Neural progenitor cell (in vitro differentiated cells): ENCODE data around the gene CRTC1. TPM values are rescaled to one million over a fixed set of nuclear protein-coding genes. Genes with fewer than 3 reads are reported as not detected.
A peak's percentile ranks its signal among the peaks of the same experiment; 100 is the strongest.

Experiments
- DNase-seq: peaks from one replicate; pipeline ENCODE4 v3.0.0-alpha.2; 2016; ENCODE audit warnings: low spot score
- H2AFZ ChIP-seq: fragments of 200-600 bp; sonication (generic); replicated peaks from 2 replicates; pipeline ENCODE4 v1.6.1; 2016; ENCODE audit warnings: antibody characterized with exemption
- H3F3A ChIP-seq: fragments of 200-600 bp; sonication (generic); 2 replicates; pipeline ENCODE4 v1.6.1; 2016; ENCODE audit warnings: antibody characterized with exemption, low read depth
- H3K27ac ChIP-seq: fragments of 200-600 bp; sonication (generic); 2 replicates; pipeline ENCODE4 v1.5.1; 2016; ENCODE audit warnings: mild to moderate bottlenecking
- H3K27me3 ChIP-seq: fragments of 200-600 bp; sonication (generic); 2 replicates; pipeline ENCODE4 v1.6.1; 2016; ENCODE audit warnings: mild to moderate bottlenecking, moderate library complexity
- H3K36me3 ChIP-seq: fragments of 200-600 bp; sonication (generic); 2 replicates; pipeline ENCODE4 v1.5.1; 2016
- H3K4me1 ChIP-seq: fragments of 200-600 bp; sonication (generic); 2 replicates; pipeline ENCODE4 v1.6.1; 2016; ENCODE audit warnings: mixed run types
- H3K4me2 ChIP-seq: fragments of 200-600 bp; sonication (generic); 2 replicates; pipeline ENCODE4 v1.6.1; 2016
- H3K4me3 ChIP-seq: fragments of 200-600 bp; sonication (generic); 2 replicates; pipeline ENCODE4 v1.5.1; 2016
- H3K79me2 ChIP-seq: fragments of 200-600 bp; sonication (generic); 2 replicates; pipeline ENCODE4 v1.6.1; 2016; ENCODE audit warnings: low read depth
- H3K9ac ChIP-seq: fragments of 200-600 bp; sonication (generic); 2 replicates; pipeline ENCODE4 v1.6.1; 2016
- H3K9me3 ChIP-seq: fragments of 200-600 bp; sonication (generic); 2 replicates; pipeline ENCODE4 v1.5.1; 2016; ENCODE audit warnings: low read depth
- H4K20me1 ChIP-seq: fragments of 200-600 bp; sonication (generic); 2 replicates; pipeline ENCODE4 v1.6.1; 2016; ENCODE audit warnings: low read depth
- H3K27ac Mint-ChIP-seq: 3 replicates; pipeline ENCODE4 v1.8.0; 2021; ENCODE audit warnings: mixed read lengths
- H3K27me3 Mint-ChIP-seq: 2 replicates; pipeline ENCODE4 v1.8.0; 2022; ENCODE audit warnings: low read depth, mild to moderate bottlenecking, inconsistent platforms, moderate library complexity, mixed read lengths; ENCODE audit not compliant: insufficient read depth
- H3K36me3 Mint-ChIP-seq: 3 replicates; pipeline ENCODE4 v1.8.0; 2021; ENCODE audit warnings: mixed read lengths
- H3K4me1 Mint-ChIP-seq: 3 replicates; pipeline ENCODE4 v1.8.0; 2021; ENCODE audit warnings: mixed read lengths
- H3K4me3 Mint-ChIP-seq: 3 replicates; pipeline ENCODE4 v1.8.0; 2021; ENCODE audit warnings: mild to moderate bottlenecking, moderate library complexity, mixed read lengths
- H3K9me3 Mint-ChIP-seq: 3 replicates; pipeline ENCODE4 v1.8.0; 2020; ENCODE audit warnings: mixed read lengths
- CTCF ChIP-seq: fragments of 200-600 bp; sonication (generic); IDR thresholded peaks from 2 replicates; pipeline ENCODE4 v1.5.1; 2017; ENCODE audit warnings: antibody characterized with exemption, mild to moderate bottlenecking
- EZH2 ChIP-seq: fragments of 200-600 bp; sonication (generic); IDR thresholded peaks from 2 replicates; pipeline ENCODE4 v1.6.1; 2017; ENCODE audit warnings: antibody characterized with exemption, mild to moderate bottlenecking, moderate library complexity
- EZH2phosphoT487 ChIP-seq: fragments of 200-600 bp; sonication (generic); IDR thresholded peaks from 2 replicates; pipeline ENCODE4 v1.6.1; 2017; ENCODE audit warnings: antibody characterized with exemption
- total RNA-seq: library from RNA; depleted of rRNA; stranded (reverse); fragments of >200 nt; gene quantifications from 2 replicates; pipeline ENCODE4 v1.2.3, GENCODE V29; 2015; ENCODE audit warnings: low replicate concordance

Gene CRTC1
- total RNA-seq, 1 donor from 2014 or later: 2.4 TPM

- peak overlapping the region; percentile 67 for H3K4me3 Mint-ChIP-seq
- Histone ChIP-seq H3K9ac (no peak overlapping the region), H3K4me3 (no peak overlapping the region), H4K20me1 (peaks cover 74% of the 10 kb centered on the region), H2AFZ (no peak overlapping the region), H3F3A (no peaks in the 10 kb centered on the region), H3K79me2 (no peaks in the 10 kb centered on the region), H3K9me3 (no peaks in the 10 kb centered on the region), H3K27me3 (no peaks in the 10 kb centered on the region), H3K4me1 (peaks cover 12% of the 10 kb centered on the region), H3K4me2 (peak overlapping the region; percentile 18), H3K27ac (no peak overlapping the region), H3K36me3 (no peaks in the 10 kb centered on the region)
- peaks cover 58% of the 10 kb centered on the region for H3K4me1 Mint-ChIP-seq
- peak overlapping the region; percentile 90 for H3K27ac Mint-ChIP-seq
- peaks cover 5% of the 10 kb centered on the region for H3K36me3 Mint-ChIP-seq
- DNase-seq: peak; percentile 46
- TF ChIP-seq EZH2 (no peak), EZH2phosphoT487 (no peak), CTCF (no peak)
- peaks cover 9% of the 10 kb centered on the region for H3K27me3 Mint-ChIP-seq
- no peaks in the 10 kb centered on the region for H3K9me3 Mint-ChIP-seq
These were observed 34.0 kb upstream of the CRTC1 start for GRCh38 chr19:18649371-18650020.

- Histone ChIP-seq H2AFZ (no peak overlapping the region), H3K36me3 (no peaks in the 10 kb centered on the region), H3K27ac (no peak overlapping the region), H3F3A (no peaks in the 10 kb centered on the region), H3K9ac (no peak overlapping the region), H3K4me3 (no peak overlapping the region), H4K20me1 (peaks cover 69% of the 10 kb centered on the region), H3K27me3 (no peaks in the 10 kb centered on the region), H3K9me3 (no peaks in the 10 kb centered on the region), H3K4me1 (peaks cover 9% of the 10 kb centered on the region), H3K79me2 (no peaks in the 10 kb centered on the region), H3K4me2 (peak overlapping the region; percentile 18)
- peak overlapping the region; percentile 67 for H3K4me3 Mint-ChIP-seq
- no peaks in the 10 kb centered on the region for H3K9me3 Mint-ChIP-seq
- peak overlapping the region; percentile 78 for H3K27ac Mint-ChIP-seq
- peaks cover 12% of the 10 kb centered on the region for H3K27me3 Mint-ChIP-seq
- H3K4me1 Mint-ChIP-seq: peaks cover 58% of the 10 kb centered on the region
- DNase-seq: no peak
- no peak for TF ChIP-seq CTCF
- TF ChIP-seq EZH2: no peak
- TF ChIP-seq EZH2phosphoT487: no peak
- peaks cover 5% of the 10 kb centered on the region for H3K36me3 Mint-ChIP-seq
These were observed 33.5 kb upstream of the CRTC1 start for GRCh38 chr19:18650021-18650390.

- H3K36me3 Mint-ChIP-seq: peaks cover 5% of the 10 kb centered on the region
- TF ChIP-seq EZH2 (no peak), CTCF (no peak), EZH2phosphoT487 (no peak)
- peaks cover 59% of the 10 kb centered on the region for H3K4me1 Mint-ChIP-seq
- no peaks in the 10 kb centered on the region for H3K36me3 ChIP-seq
- H3K9me3 Mint-ChIP-seq: no peaks in the 10 kb centered on the region
- H3K27ac ChIP-seq: no peak overlapping the region
- H4K20me1 ChIP-seq: peaks cover 67% of the 10 kb centered on the region
- H3K4me2 ChIP-seq: no peak overlapping the region
- H3K4me3 ChIP-seq: no peak overlapping the region
- DNase-seq: peak; percentile 37
- H3K27ac Mint-ChIP-seq: peak overlapping the region; percentile 60
- H3K9ac ChIP-seq: no peak overlapping the region
- no peaks in the 10 kb centered on the region for H3K27me3 ChIP-seq
- no peaks in the 10 kb centered on the region for H3F3A ChIP-seq
- peak overlapping the region; percentile 65 for H3K4me3 Mint-ChIP-seq
- no peaks in the 10 kb centered on the region for H3K9me3 ChIP-seq
- peaks cover 12% of the 10 kb centered on the region for H3K27me3 Mint-ChIP-seq
- H3K4me1 ChIP-seq: peaks cover 9% of the 10 kb centered on the region
- no peaks in the 10 kb centered on the region for H3K79me2 ChIP-seq
- no peak overlapping the region for H2AFZ ChIP-seq
These were observed 32.9 kb upstream of the CRTC1 start for GRCh38 chr19:18650468-18651041.
